GM12865 (cell line): ENCODE measurements around the gene ADIPOQ.
"Not testable (repeated sequence)": the region's sequence is repeated elsewhere in the genome, so short reads cannot be mapped to it uniquely, and the experiment has no call there.

Experiments used
- DNase-seq: peaks from one replicate; pipeline ENCODE4 v3.0.0; 2010; ENCODE audit warnings: low read depth
- H3K4me3 ChIP-seq: 2 replicates; pipeline ENCODE4 v1.5.1; 2011; ENCODE audit warnings: mild to moderate bottlenecking, low read depth, low read length, control low read depth
- CTCF ChIP-seq: IDR thresholded peaks from 2 replicates; pipeline ENCODE4 v1.5.1; 2011; ENCODE audit warnings: low read length, control low read depth, low read depth, inconsistent platforms; ENCODE audit not compliant: insufficient read depth; ENCODE audit errors: missing control alignments

ADIPOQ gene

GRCh38 chr3:186842426-186843038 is at the start of gene ADIPOQ:
Gene ADIPOQ (plus strand): TSS chr3:186842710. CDS start chr3:186853059, 10,349 bp downstream.
- DNase-seq, result no peak
- no peak within 1 kb of the TSS for H3K4me3 ChIP-seq
- TF ChIP-seq CTCF, result no peak

GRCh38 chr3:186798239-186798874 is 44.2 kb upstream of the ADIPOQ start:
- no peak overlapping the region for H3K4me3 ChIP-seq
- DNase-seq, result no peak
- TF ChIP-seq CTCF, result no peak

- no peak for DNase-seq
- no peak for TF ChIP-seq CTCF
- H3K4me3 ChIP-seq, result no peak overlapping the region
These were observed 42.2 kb upstream of the ADIPOQ start for GRCh38 chr3:186800285-186800684.

- DNase-seq, result no peak
- no peak for TF ChIP-seq CTCF
- no peak overlapping the region for H3K4me3 ChIP-seq
These were observed 39.8 kb upstream of the ADIPOQ start for GRCh38 chr3:186802701-186803100.

- not testable (repeated sequence) for H3K4me3 ChIP-seq, DNase-seq
These were observed 39.1 kb upstream of the ADIPOQ start for GRCh38 chr3:186803447-186803846.

- no peak for TF ChIP-seq CTCF
- DNase-seq, result peak; percentile 89
- peak within 1 kb of the TSS; percentile 69 for H3K4me3 ChIP-seq
These were observed 36.1 kb upstream of the ADIPOQ start, which contains the start of gene RFC4 for GRCh38 chr3:186806089-186807055. Gene RFC4 (minus strand): TSS chr3:186806482. CDS start chr3:186804713, 1,769 bp downstream.

- no peak for TF ChIP-seq CTCF
- DNase-seq, result peak; percentile 28
These were observed 35.3 kb upstream of the ADIPOQ start for GRCh38 chr3:186807231-186807630.

More at GRCh38 chr3:186807231-186807630, 35.3 kb upstream of the ADIPOQ start:
- peak overlapping the region; percentile 69 for H3K4me3 ChIP-seq
